ENCODE data around the gene ZFYVE16. TPM values are rescaled to one million over a fixed set of nuclear protein-coding genes. Genes with fewer than 3 reads are reported as not detected.
"Not testable (repeated sequence)": the region's sequence is repeated elsewhere in the genome, so short reads cannot be mapped to it uniquely, and the experiment has no call there.

The ZFYVE16 gene
- total RNA-seq, 1 experiment from 2014 or later, result 50.2 TPM

- CTCF ChIA-PET, result no interaction called here
- Mint-ChIP-seq H3K36me3 (ENCODE audit: insufficient read depth, unreplicated experiment) (peaks cover 6% of the 10 kb centered on the region), H3K9me3 (ENCODE audit: unreplicated experiment) (no peaks in the 10 kb centered on the region), H3K27ac (ENCODE audit: unreplicated experiment) (no peak overlapping the region), H3K27me3 (ENCODE audit: insufficient read depth, unreplicated experiment) (no peaks in the 10 kb centered on the region), H3K4me1 (ENCODE audit: low read depth, unreplicated experiment) (no peaks in the 10 kb centered on the region), H3K4me3 (ENCODE audit: unreplicated experiment) (no peak overlapping the region)
- no TSS peak for BruUV-seq (replicated peaks)
- H3K4me1 ChIP-seq, result no peaks in the 10 kb centered on the region
- POLR2A ChIA-PET, result no interaction called here
- H3K27me3 ChIP-seq (replicated peaks; ENCODE audit: control insufficient read depth, insufficient read depth, low read length), result no peaks in the 10 kb centered on the region
- H3K36me3 ChIP-seq (ENCODE audit: control insufficient read depth, insufficient read depth, low read length), result no peaks in the 10 kb centered on the region
- no peak for DNase-seq
- no peaks in the 10 kb centered on the region for H3K9me3 ChIP-seq
- intact Hi-C loops (cut with micrococcal nuclease; ENCODE audit: unreplicated experiment), result no loop called here
- no peak for TF ChIP-seq CTCF (IDR thresholded peaks at IDR 0.05; ENCODE audit: insufficient read depth in 1 of 2, low read depth in 1 of 2, low read length in 1 of 2, severe bottlenecking in 1 of 2, unreplicated experiment in 1 of 2)
- H3K4me3 ChIP-seq (ENCODE audit: low read depth, low read length), result no peak overlapping the region
Observed at GRCh38 chr5:80417973-80418372, 10.1 kb downstream of the ZFYVE16 start.

GRCh38 chr5:80424365-80424764, 16.5 kb downstream of the ZFYVE16 start:
- peaks cover 24% of the 10 kb centered on the region for H3K36me3 Mint-ChIP-seq (ENCODE audit: insufficient read depth, unreplicated experiment)
- H3K4me1 ChIP-seq; H3K27me3 ChIP-seq (replicated peaks; ENCODE audit: control insufficient read depth, insufficient read depth, low read length); DNase-seq; BruUV-seq (replicated peaks); H3K36me3 ChIP-seq (ENCODE audit: control insufficient read depth, insufficient read depth, low read length); POLR2A ChIA-PET; H3K9me3 ChIP-seq; H3K4me3 Mint-ChIP-seq (ENCODE audit: unreplicated experiment); H3K27me3 Mint-ChIP-seq (ENCODE audit: insufficient read depth, unreplicated experiment); CTCF ChIA-PET; intact Hi-C loops (cut with micrococcal nuclease; ENCODE audit: unreplicated experiment); H3K4me3 ChIP-seq (ENCODE audit: low read depth, low read length); H3K27ac Mint-ChIP-seq (ENCODE audit: unreplicated experiment): not testable (repeated sequence)
- H3K4me1 Mint-ChIP-seq (ENCODE audit: low read depth, unreplicated experiment), result peaks cover 10% of the 10 kb centered on the region
- peaks cover 13% of the 10 kb centered on the region for H3K9me3 Mint-ChIP-seq (ENCODE audit: unreplicated experiment)

- no peak for TF ChIP-seq CTCF (IDR thresholded peaks at IDR 0.05; ENCODE audit: insufficient read depth in 1 of 2, low read depth in 1 of 2, low read length in 1 of 2, severe bottlenecking in 1 of 2, unreplicated experiment in 1 of 2)
- Histone ChIP-seq H3K9me3 (no peaks in the 10 kb centered on the region), H3K4me1 (no peaks in the 10 kb centered on the region), H3K36me3 (ENCODE audit: control insufficient read depth, insufficient read depth, low read length) (peaks cover 2% of the 10 kb centered on the region; the same call in 1 of the 2 replicates), H3K4me3 (ENCODE audit: low read depth, low read length) (no peak overlapping the region), H3K27me3 (replicated peaks; ENCODE audit: control insufficient read depth, insufficient read depth, low read length) (no peaks in the 10 kb centered on the region)
- H3K9me3 Mint-ChIP-seq (ENCODE audit: unreplicated experiment), result no peaks in the 10 kb centered on the region
- H3K27me3 Mint-ChIP-seq (ENCODE audit: insufficient read depth, unreplicated experiment), result no peaks in the 10 kb centered on the region
- H3K36me3 Mint-ChIP-seq (ENCODE audit: insufficient read depth, unreplicated experiment), result peaks cover 27% of the 10 kb centered on the region
- ChIA-PET POLR2A (no interaction called here), CTCF (no interaction called here)
- no peak overlapping the region for H3K27ac Mint-ChIP-seq (ENCODE audit: unreplicated experiment)
- BruUV-seq (replicated peaks), result no TSS peak
- no peak overlapping the region for H3K4me3 Mint-ChIP-seq (ENCODE audit: unreplicated experiment)
- intact Hi-C loops (cut with micrococcal nuclease; ENCODE audit: unreplicated experiment), result no loop called here
- no peak for DNase-seq
- H3K4me1 Mint-ChIP-seq (ENCODE audit: low read depth, unreplicated experiment), result no peaks in the 10 kb centered on the region
Observed at GRCh38 chr5:80435476-80435875, 27.6 kb downstream of the ZFYVE16 start.

GRCh38 chr5:80437326-80437725, 29.5 kb downstream of the ZFYVE16 start:
- Histone ChIP-seq H3K36me3 (ENCODE audit: control insufficient read depth, insufficient read depth, low read length) (peaks cover 2% of the 10 kb centered on the region; the same call in 1 of the 2 replicates), H3K4me3 (ENCODE audit: low read depth, low read length) (no peak overlapping the region), H3K27me3 (replicated peaks; ENCODE audit: control insufficient read depth, insufficient read depth, low read length) (no peaks in the 10 kb centered on the region), H3K9me3 (no peaks in the 10 kb centered on the region), H3K4me1 (no peaks in the 10 kb centered on the region)
- H3K36me3 Mint-ChIP-seq (ENCODE audit: insufficient read depth, unreplicated experiment), result peaks cover 27% of the 10 kb centered on the region
- CTCF ChIA-PET, result no interaction called here
- no peaks in the 10 kb centered on the region for H3K27me3 Mint-ChIP-seq (ENCODE audit: insufficient read depth, unreplicated experiment)
- H3K4me1 Mint-ChIP-seq (ENCODE audit: low read depth, unreplicated experiment), result no peaks in the 10 kb centered on the region
- no TSS peak for BruUV-seq (replicated peaks)
- H3K4me3 Mint-ChIP-seq (ENCODE audit: unreplicated experiment), result no peak overlapping the region
- intact Hi-C loops (cut with micrococcal nuclease; ENCODE audit: unreplicated experiment), result no loop called here
- no peaks in the 10 kb centered on the region for H3K9me3 Mint-ChIP-seq (ENCODE audit: unreplicated experiment)
- DNase-seq, result no peak
- H3K27ac Mint-ChIP-seq (ENCODE audit: unreplicated experiment), result no peak overlapping the region
- TF ChIP-seq CTCF (IDR thresholded peaks at IDR 0.05; ENCODE audit: insufficient read depth in 1 of 2, low read depth in 1 of 2, low read length in 1 of 2, severe bottlenecking in 1 of 2, unreplicated experiment in 1 of 2), result no peak
- POLR2A ChIA-PET, result interaction anchor here (0.6 kb wide), 1 partner anchor 217 kb away, joined by 5 read pairs; the partner anchor contains the start of genes DHFR and MSH3
